ENCODE measurements around the gene MCM3.

DNA sequence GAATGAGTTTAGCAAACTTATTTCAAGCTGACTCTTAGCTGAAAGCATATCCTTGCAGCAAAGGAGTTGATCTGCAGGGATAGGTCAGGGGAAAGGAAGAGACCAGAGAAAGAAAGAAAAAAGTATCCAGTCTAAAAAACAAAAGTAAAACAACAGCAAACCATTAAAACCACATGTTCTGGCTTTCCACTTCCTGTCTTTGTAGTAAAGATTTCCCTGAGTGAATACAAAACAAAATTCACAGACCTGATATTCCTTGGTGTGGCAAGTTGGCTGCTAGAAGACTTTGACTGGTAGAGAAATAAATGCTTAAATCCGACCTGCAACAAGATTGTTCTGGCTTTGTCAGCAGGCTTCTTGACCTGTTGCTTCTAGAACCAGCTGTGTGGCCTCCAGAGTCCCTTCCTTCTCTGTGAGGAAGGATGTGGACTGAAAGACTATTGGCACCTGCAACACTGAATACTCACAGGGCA is 23.4 kb upstream of the MCM3 start:
- TF ChIP-seq, protein P1, sequence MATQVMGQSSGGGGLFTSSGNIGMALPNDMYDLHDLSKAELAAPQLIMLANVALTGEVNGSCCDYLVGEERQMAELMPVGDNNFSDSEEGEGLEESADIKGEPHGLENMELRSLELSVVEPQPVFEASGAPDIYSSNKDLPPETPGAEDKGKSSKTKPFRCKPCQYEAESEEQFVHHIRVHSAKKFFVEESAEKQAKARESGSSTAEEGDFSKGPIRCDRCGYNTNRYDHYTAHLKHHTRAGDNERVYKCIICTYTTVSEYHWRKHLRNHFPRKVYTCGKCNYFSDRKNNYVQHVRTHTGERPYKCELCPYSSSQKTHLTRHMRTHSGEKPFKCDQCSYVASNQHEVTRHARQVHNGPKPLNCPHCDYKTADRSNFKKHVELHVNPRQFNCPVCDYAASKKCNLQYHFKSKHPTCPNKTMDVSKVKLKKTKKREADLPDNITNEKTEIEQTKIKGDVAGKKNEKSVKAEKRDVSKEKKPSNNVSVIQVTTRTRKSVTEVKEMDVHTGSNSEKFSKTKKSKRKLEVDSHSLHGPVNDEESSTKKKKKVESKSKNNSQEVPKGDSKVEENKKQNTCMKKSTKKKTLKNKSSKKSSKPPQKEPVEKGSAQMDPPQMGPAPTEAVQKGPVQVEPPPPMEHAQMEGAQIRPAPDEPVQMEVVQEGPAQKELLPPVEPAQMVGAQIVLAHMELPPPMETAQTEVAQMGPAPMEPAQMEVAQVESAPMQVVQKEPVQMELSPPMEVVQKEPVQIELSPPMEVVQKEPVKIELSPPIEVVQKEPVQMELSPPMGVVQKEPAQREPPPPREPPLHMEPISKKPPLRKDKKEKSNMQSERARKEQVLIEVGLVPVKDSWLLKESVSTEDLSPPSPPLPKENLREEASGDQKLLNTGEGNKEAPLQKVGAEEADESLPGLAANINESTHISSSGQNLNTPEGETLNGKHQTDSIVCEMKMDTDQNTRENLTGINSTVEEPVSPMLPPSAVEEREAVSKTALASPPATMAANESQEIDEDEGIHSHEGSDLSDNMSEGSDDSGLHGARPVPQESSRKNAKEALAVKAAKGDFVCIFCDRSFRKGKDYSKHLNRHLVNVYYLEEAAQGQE (IDR thresholded peaks at IDR 0.05; ENCODE audit: insufficient read depth in 1 of 2, low read depth in 2 of 2, low read length in 2 of 2) = no peak
- TF ChIP-seq SIN3A (IDR thresholded peaks at IDR 0.05; ENCODE audit: borderline replicate concordance, insufficient read depth, low read length) = no peak

Measured in PFSK-1 (cell line).